ENCODE data around the gene NPR1.

Gene NPR1

GRCh38 chr1:153662269-153662668 lies 16.2 kb upstream of the NPR1 start:
- TF ChIP-seq CTCF (conservative IDR thresholded peaks at IDR 0.05): no peak
- H3K27ac ChIP-seq: no peak overlapping the region

- TF ChIP-seq CTCF (conservative IDR thresholded peaks at IDR 0.05): no peak
- H3K27ac ChIP-seq: no peak overlapping the region
Observed at GRCh38 chr1:153663211-153663610, 15.3 kb upstream of the NPR1 start.

GRCh38 chr1:153667439-153667838 lies 11.0 kb upstream of the NPR1 start:
- no peak for TF ChIP-seq CTCF (conservative IDR thresholded peaks at IDR 0.05)

GRCh38 chr1:153668672-153669071 lies 9.8 kb upstream of the NPR1 start:
- peak overlapping the region; percentile 86; the same call in 1 of the 2 replicates for H3K27ac ChIP-seq

More at GRCh38 chr1:153667439-153667838, 11.0 kb upstream of the NPR1 start:
- no peak overlapping the region for H3K27ac ChIP-seq

GRCh38 chr1:153669606-153670005 lies 8.9 kb upstream of the NPR1 start:
- H3K27ac ChIP-seq: peak overlapping the region; percentile 86; the same call in 1 of the 2 replicates
- no peak for TF ChIP-seq CTCF (conservative IDR thresholded peaks at IDR 0.05)

GRCh38 chr1:153670257-153670858 lies 8.1 kb upstream of the NPR1 start:
- no peak for TF ChIP-seq CTCF (conservative IDR thresholded peaks at IDR 0.05)
- peak overlapping the region; percentile 86 for H3K27ac ChIP-seq

- TF ChIP-seq CTCF (conservative IDR thresholded peaks at IDR 0.05): no peak; the same call in 1 of the 2 replicates
- H3K27ac ChIP-seq: peak within 1 kb of the TSS; percentile 86
Observed at GRCh38 chr1:153670859-153671627, 7.4 kb upstream of the NPR1 start, which contains the start of gene ILF2. TSS of gene ILF2 (minus strand) at chr1:153670993. CDS start at chr1:153670922, 71 bp downstream.

All from VCaP (cell line).